ENCODE measurements around the gene TAOK2.

DNA sequence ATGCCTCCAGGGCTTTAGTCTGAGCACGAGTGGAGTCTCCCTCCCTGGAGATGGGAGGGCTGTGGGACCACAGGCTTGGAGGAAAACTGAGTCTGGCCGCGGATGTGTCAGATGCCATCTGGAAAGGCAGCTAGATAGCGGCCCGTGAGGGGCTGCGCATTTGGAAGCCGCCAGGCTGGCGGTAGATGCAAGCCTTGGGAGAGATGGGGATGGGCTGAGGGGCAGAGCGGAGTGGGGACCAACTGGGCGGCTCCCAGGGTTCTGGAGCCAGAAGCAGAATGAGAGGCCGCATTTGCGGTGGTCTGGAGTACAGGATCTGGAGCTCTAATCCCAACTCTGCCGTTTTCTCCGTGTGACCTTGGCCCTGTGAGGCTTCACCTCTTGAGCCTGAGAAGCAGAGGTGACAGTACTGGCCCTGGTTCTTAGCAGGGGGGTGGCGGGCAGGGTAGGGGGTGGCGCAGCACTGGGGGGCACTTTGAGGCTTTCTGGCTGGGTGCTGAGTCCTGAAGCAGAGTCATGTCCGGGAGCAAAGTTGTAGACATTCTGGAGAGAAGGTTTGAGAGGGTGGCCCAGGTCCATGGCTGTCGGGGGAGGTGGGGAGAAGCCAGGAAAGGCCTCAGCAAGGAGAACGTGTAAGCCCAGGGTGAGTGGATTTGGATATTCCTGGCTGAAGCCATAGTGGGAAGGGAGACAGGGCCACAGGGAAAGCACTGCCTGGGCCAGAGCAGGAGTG lies 29.1 kb downstream of the TAOK2 start:
- TF ChIP-seq, protein P1, sequence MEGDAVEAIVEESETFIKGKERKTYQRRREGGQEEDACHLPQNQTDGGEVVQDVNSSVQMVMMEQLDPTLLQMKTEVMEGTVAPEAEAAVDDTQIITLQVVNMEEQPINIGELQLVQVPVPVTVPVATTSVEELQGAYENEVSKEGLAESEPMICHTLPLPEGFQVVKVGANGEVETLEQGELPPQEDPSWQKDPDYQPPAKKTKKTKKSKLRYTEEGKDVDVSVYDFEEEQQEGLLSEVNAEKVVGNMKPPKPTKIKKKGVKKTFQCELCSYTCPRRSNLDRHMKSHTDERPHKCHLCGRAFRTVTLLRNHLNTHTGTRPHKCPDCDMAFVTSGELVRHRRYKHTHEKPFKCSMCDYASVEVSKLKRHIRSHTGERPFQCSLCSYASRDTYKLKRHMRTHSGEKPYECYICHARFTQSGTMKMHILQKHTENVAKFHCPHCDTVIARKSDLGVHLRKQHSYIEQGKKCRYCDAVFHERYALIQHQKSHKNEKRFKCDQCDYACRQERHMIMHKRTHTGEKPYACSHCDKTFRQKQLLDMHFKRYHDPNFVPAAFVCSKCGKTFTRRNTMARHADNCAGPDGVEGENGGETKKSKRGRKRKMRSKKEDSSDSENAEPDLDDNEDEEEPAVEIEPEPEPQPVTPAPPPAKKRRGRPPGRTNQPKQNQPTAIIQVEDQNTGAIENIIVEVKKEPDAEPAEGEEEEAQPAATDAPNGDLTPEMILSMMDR (IDR thresholded peaks at IDR 0.05; ENCODE audit: low read depth, low read length, poor library complexity, severe bottlenecking) = no peak
- no peak for TF ChIP-seq EZH2phosphoT487 (IDR thresholded peaks at IDR 0.05; ENCODE audit: borderline replicate concordance, low read length)

All from DOHH2 (cell line).